K562 (cell line): Measurements from ENCODE around the gene APOL4. TPM values are rescaled to one million over a fixed set of nuclear protein-coding genes. Genes with fewer than 3 reads are reported as not detected.

ENCODE experiments used
- ATF1 ChIP-seq, 2 experiments: fragments of 450-650 bp in 1 of 2; IDR thresholded peaks; 2 replicates each; pipeline ENCODE4 v1.6.1; 2016; ENCODE audit warnings: missing compliant biosample characterization in 1 of 2, missing genetic modification characterization in 1 of 2
- ATF7 ChIP-seq: fragments of 450-650 bp; IDR thresholded peaks from 2 replicates; pipeline ENCODE4 v1.7.1; 2014; ENCODE audit warnings: mild to moderate bottlenecking, moderate library complexity
- CTCF ChIP-seq, 3 experiments: IDR thresholded peaks in 2 of 3; conservative IDR thresholded peaks in 1 of 3; 2 replicates each; pipeline ENCODE4 v1.5.1; 2011 to 2012; ENCODE audit warnings: low read length in 3 of 3, mild to moderate bottlenecking in 3 of 3, control low read depth in 2 of 3, improper control_type of control experiment in 1 of 3, inconsistent platforms in 1 of 3, low read depth in 1 of 3, mixed read lengths in 1 of 3, moderate library complexity in 1 of 3; ENCODE audit not compliant: insufficient read depth in 2 of 3
- FOXP4 ChIP-seq: sonication (generic); formaldehyde crosslinking; IDR thresholded peaks from 2 replicates; pipeline ENCODE4 v1.8.0; 2022; ENCODE audit warnings: mild to moderate bottlenecking, missing genetic modification reagents, borderline replicate concordance
- HNRNPH1 ChIP-seq: fragments of 200-400 bp; formaldehyde crosslinking; optimal IDR thresholded peaks from 2 replicates; pipeline ENCODE3; 2017; ENCODE audit warnings: low read depth, mild to moderate bottlenecking, low read length, moderate library complexity
- KLF1 ChIP-seq: fragments of 450-650 bp; IDR thresholded peaks from 2 replicates; pipeline ENCODE4 v1.6.1; 2016; ENCODE audit warnings: missing genetic modification characterization, missing compliant biosample characterization
- MTA2 ChIP-seq: fragments of 450-650 bp; IDR thresholded peaks from 2 replicates; pipeline ENCODE4 v1.6.1; 2016; ENCODE audit warnings: low read depth
- NCOA6 ChIP-seq: fragments of 450-650 bp; IDR thresholded peaks from 2 replicates; pipeline ENCODE4 v1.6.1; 2017; ENCODE audit warnings: mild to moderate bottlenecking
- POLR2AphosphoS2 ChIP-seq: IDR thresholded peaks from 2 replicates; pipeline ENCODE4 v1.6.1; 2012; ENCODE audit warnings: low read length, improper control_type of control experiment
- RBM14 ChIP-seq: fragments of 200-400 bp; formaldehyde crosslinking; IDR thresholded peaks from 2 replicates; pipeline ENCODE4 v1.6.1; 2018; ENCODE audit warnings: low read depth, mild to moderate bottlenecking, low read length, moderate library complexity, borderline replicate concordance; ENCODE audit not compliant: insufficient read depth
- VEZF1 ChIP-seq: fragments of 200-800 bp; sonication (Bioruptor generic); IDR thresholded peaks from 2 replicates; pipeline ENCODE4 v1.6.1; 2017; ENCODE audit warnings: missing genetic modification characterization, missing compliant biosample characterization
- ZBTB11 ChIP-seq, 3 experiments: fragments of 200-800 bp in 1 of 3; fragments of 250-450 bp in 1 of 3; fragments of 450-650 bp in 1 of 3; sonication (Bioruptor Pico) in 1 of 3; sonication (Bioruptor generic) in 1 of 3; formaldehyde crosslinking in 1 of 3; IDR thresholded peaks; 2 replicates each; pipeline versions ENCODE4 v1.6.1 to v1.8.0; 2016 to 2022; ENCODE audit warnings: mild to moderate bottlenecking in 2 of 3, missing genetic modification characterization in 2 of 3, missing compliant biosample characterization in 1 of 3, moderate library complexity in 1 of 3
- ZBTB26 ChIP-seq: fragments of 450-650 bp; formaldehyde crosslinking; IDR thresholded peaks from 2 replicates; pipeline ENCODE4 v1.4.0; 2022; ENCODE audit warnings: missing genetic modification characterization
- ZNF347 ChIP-seq: fragments of 450-650 bp; formaldehyde crosslinking; IDR thresholded peaks from 2 replicates; pipeline ENCODE4 v1.4.0; 2020; ENCODE audit warnings: low read depth, mild to moderate bottlenecking, moderate library complexity
- ZNF778 ChIP-seq: fragments of 450-650 bp; formaldehyde crosslinking; IDR thresholded peaks from 2 replicates; pipeline ENCODE4 v1.4.0; 2020; ENCODE audit warnings: mild to moderate bottlenecking, moderate library complexity
- ZNF780A ChIP-seq: fragments of 250-450 bp; sonication (Bioruptor Pico); IDR thresholded peaks from 2 replicates; pipeline ENCODE4 v1.5.0; 2021; ENCODE audit warnings: mild to moderate bottlenecking
- polyA plus RNA-seq, 8 experiments: library from polyadenylated mRNA; depleted of rRNA in 4 of 8; stranded (reverse) in 5 of 8; unstranded in 3 of 8; fragments of >200 nt; fragmentation: Nextera tagmentation in 2 of 8; fragmentation: Illumina TruSeq in 1 of 8; extraction: Ambion mirVana in 2 of 8; extraction: Trizol in 1 of 8; gene quantifications; 2 replicates each; pipeline versions ENCODE4 v1.2.1 to v1.2.3, GENCODE V29; 2011 to 2014; ENCODE audit warnings: inconsistent platforms in 1 of 8, missing spikeins in 1 of 8
- total RNA-seq, 7 experiments: library from RNA; depleted of rRNA in 6 of 7; stranded (reverse); fragments of >200 nt in 6 of 7; fragmentation: Illumina TruSeq in 2 of 7; extraction: Trizol in 2 of 7; gene quantifications; 2 replicates each; pipeline versions ENCODE4 v1.2.1 to v1.2.3, GENCODE V29; 2011 to 2021; ENCODE audit warnings: low replicate concordance in 1 of 7

The APOL4 gene
- total and polyA plus RNA-seq, 9 of the 15 experiments (the other 6 are each of a cell fraction or from before 2014, with no cell fraction given) = 6.5 to 15.0 (median 9.8) TPM

GRCh38 chr22:36201630-36202319 is at the start of gene APOL4 (continued):
- TF ChIP-seq ZBTB11 (CRISPR knock-in tag; IDR thresholded peaks at IDR 0.05) (0 out of 6 replicates have a peak, but pooled peaks of 1 of the 3 experiments have one; percentile 22), ZBTB26 (CRISPR knock-in tag) (no peak), MTA2 (no peak), RBM14 (no peak), ZNF780A (CRISPR knock-in tag) (no peak), KLF1 (tag) (no peak), HNRNPH1 (no peak), NCOA6 (0 out of 2 replicates have a peak, but pooled peaks have one; percentile 37), ATF1 (CRISPR knock-in tag; IDR thresholded peaks at IDR 0.05) (no peak), ATF1 (tag; IDR thresholded peaks at IDR 0.05) (peak; percentile 25; the same call in 1 of the 2 replicates), ATF7 (peak; percentile 79), CTCF (IDR thresholded peaks at IDR 0.05 in 2 of 3, conservative IDR thresholded peaks at IDR 0.05 in 1 of 3; ENCODE audit: insufficient read depth in 2 of 3, low read depth in 1 of 3, low read length in 3 of 3) (peak in 1 of 3 experiments; percentile 35; a peak in 1 of 6 replicates), ZNF347 (CRISPR knock-in tag) (no peak), FOXP4 (no peak), VEZF1 (CRISPR knock-in tag) (peak; percentile 77), ZNF778 (CRISPR knock-in tag) (no peak), POLR2AphosphoS2 (no peak)
